GM12878 (cell line): ENCODE measurements around the gene AKAP7.

Source experiments
- MXI1 ChIP-seq: fragments of 150-350 bp; IDR thresholded peaks from 2 replicates; pipeline ENCODE4 v1.6.1; 2011; ENCODE audit warnings: low read depth, mild to moderate bottlenecking, inconsistent platforms, low read length, improper control_type of control experiment
- ZBED1 ChIP-seq: IDR thresholded peaks from 2 replicates; pipeline ENCODE4 v1.6.1; 2016; ENCODE audit warnings: borderline replicate concordance

DNA sequence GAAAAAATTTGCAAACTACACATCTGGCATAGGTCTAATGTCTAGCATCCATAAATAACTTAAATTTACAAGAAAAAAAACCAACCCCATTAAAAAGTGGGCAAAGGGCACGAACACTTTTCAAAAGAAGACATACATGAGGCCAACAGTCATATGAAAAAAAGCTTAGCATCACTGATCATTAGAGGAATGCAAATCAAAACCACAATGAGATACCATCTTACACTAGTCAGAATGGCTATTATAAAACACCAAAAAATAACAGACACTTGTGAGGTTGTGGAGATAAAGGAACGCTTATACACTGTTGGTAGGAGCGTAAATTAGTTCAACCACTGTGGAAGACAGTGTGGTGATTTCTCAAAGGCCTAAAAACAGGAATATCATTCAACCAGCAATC is 38.5 kb upstream of the AKAP7 start:
- no peak for TF ChIP-seq ZBED1
- TF ChIP-seq MXI1 = no peak
